Measurements from ENCODE around the gene B4GALT5.

Gene B4GALT5

DNA sequence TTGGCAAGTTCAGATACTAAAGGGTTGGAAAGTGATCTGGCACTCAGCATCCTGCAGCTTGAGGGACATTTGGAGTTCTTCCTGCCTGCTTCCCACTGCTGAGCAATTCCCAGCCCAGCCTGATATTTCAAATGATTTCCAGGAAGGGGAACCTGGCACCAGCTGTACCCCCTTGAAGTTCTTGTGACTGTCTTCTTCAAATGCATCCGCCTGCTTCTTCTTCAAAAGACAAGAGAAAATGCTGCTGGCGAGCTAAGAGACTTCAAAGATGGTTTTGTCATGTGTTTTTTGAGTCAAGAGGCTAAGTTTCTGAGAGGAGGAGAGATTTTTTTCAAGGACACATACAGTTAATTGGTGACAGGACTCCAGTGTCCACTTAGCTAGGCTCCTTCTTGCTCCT, 42.6 kb upstream of the B4GALT5 start:
- no peak for DNase-seq (ENCODE audit: low read depth)
- H3K4me3 ChIP-seq (ENCODE audit: low read length) = no peak overlapping the region
- TF ChIP-seq CTCF (conservative IDR thresholded peaks at IDR 0.05; ENCODE audit: low read depth, low read length) = no peak

- TF ChIP-seq CTCF (conservative IDR thresholded peaks at IDR 0.05; ENCODE audit: low read depth, low read length) = no peak
- DNase-seq (ENCODE audit: low read depth) = no peak
- no peak overlapping the region for H3K4me3 ChIP-seq (ENCODE audit: low read length)
These were observed 40.9 kb upstream of the B4GALT5 start for GRCh38 chr20:49754596-49754995.

DNA sequence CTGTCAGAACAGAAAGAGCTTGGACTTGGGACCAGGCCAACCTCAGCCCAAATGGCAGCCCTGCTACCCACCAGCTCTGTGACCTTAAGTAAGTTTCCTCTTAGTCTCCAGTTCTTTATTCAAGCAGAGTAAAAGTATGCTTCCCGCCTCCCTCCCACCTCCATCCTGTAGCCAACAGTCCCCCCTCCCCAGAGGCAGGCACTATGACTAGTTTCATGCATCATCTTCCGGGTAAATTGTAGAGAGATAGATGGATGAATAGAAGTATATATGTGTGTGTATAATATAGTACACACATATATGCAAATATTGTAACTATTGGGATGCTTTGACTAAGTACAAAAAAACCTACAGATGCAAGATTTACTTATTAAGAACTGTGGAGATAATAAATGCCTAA, 39.5 kb upstream of the B4GALT5 start:
- H3K4me3 ChIP-seq (ENCODE audit: low read length) = no peak overlapping the region
- TF ChIP-seq CTCF (conservative IDR thresholded peaks at IDR 0.05; ENCODE audit: low read depth, low read length) = no peak
- no peak for DNase-seq (ENCODE audit: low read depth)

DNA sequence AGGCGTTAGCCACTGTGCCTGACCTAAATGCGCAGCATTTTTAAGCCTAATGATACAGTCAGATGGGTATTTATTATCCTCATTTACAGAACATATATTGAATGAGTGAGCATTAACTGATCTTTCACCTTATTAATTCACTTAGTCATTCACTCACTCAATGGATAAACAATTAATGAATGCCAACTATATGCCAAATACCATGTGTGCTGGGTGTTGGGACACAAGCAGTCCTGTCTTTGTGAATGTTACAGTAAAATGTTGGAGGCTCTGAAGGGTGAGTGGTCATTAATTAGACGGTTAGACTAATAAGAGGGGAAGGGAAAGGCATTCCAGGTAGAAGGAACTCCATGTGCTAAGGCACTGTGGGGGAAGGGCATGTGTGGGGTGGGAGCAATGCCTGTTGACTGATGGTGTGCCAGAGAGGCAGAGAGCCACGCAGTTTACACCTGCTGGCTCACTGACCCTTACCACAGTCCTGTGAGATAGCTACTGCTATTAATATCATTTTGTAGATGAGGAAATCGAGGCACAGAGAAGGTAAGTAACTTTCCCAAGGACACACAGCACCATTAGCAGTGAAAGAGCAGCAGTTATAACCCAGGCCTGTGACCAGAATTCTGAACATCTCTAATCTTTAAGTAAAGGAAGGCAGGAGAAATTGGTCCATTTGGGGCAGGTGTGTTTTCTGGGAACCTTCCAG, 38.7 kb upstream of the B4GALT5 start:
- no peak overlapping the region for H3K4me3 ChIP-seq (ENCODE audit: low read length)
- DNase-seq (ENCODE audit: low read depth) = no peak
- TF ChIP-seq CTCF (conservative IDR thresholded peaks at IDR 0.05; ENCODE audit: low read depth, low read length) = no peak

- no peak for DNase-seq (ENCODE audit: low read depth)
- H3K4me3 ChIP-seq (ENCODE audit: low read length) = no peak overlapping the region
- TF ChIP-seq CTCF (conservative IDR thresholded peaks at IDR 0.05; ENCODE audit: low read depth, low read length) = no peak
These were observed 37.7 kb upstream of the B4GALT5 start for GRCh38 chr20:49751397-49751736.

- DNase-seq (ENCODE audit: low read depth) = no peak
- no peak for TF ChIP-seq CTCF (conservative IDR thresholded peaks at IDR 0.05; ENCODE audit: low read depth, low read length)
- no peak overlapping the region for H3K4me3 ChIP-seq (ENCODE audit: low read length)
These were observed 37.1 kb upstream of the B4GALT5 start for GRCh38 chr20:49750611-49751396.

- no peak for TF ChIP-seq CTCF (conservative IDR thresholded peaks at IDR 0.05; ENCODE audit: low read depth, low read length)
These were observed 35.9 kb upstream of the B4GALT5 start for GRCh38 chr20:49749625-49750024.

More at GRCh38 chr20:49749625-49750024, 35.9 kb upstream of the B4GALT5 start:
- no peak for DNase-seq (ENCODE audit: low read depth)
- no peak overlapping the region for H3K4me3 ChIP-seq (ENCODE audit: low read length)
